ENCODE data around the gene HYAL3.

- TF ChIP-seq POLR2A (IDR thresholded peaks at IDR 0.05; ENCODE audit: low read length) (peak; percentile 95), GATA1 (IDR thresholded peaks at IDR 0.05; ENCODE audit: low read depth, low read length) (no peak)
These were observed 41.5 kb upstream of the HYAL3 start, which contains the start of gene RASSF1 for GRCh38 chr3:50340448-50341329.

Measured in erythroblast (primary cell).